H9 (cell line): ENCODE results near the gene MTARC1. TPM values are rescaled to one million over a fixed set of nuclear protein-coding genes. Genes with fewer than 3 reads are reported as not detected.

Source experiments
- DNase-seq: peaks from one replicate; pipeline ENCODE4 v3.0.0-alpha.2; 2017
- H2AFZ ChIP-seq: one replicate; pipeline ENCODE4 v1.6.1; 2013; ENCODE audit warnings: mild to moderate bottlenecking, low read length, control low read depth, moderate library complexity
- H2AK5ac ChIP-seq: 2 replicates; pipeline ENCODE4 v1.6.1; 2013; ENCODE audit warnings: low read length, control low read depth, mixed read lengths; ENCODE audit not compliant: insufficient read length
- H2BK120ac ChIP-seq: one replicate; pipeline ENCODE4 v1.6.1; 2013; ENCODE audit warnings: low read depth, mild to moderate bottlenecking, low read length, control low read depth, inconsistent platforms; ENCODE audit not compliant: poor library complexity, severe bottlenecking
- H2BK12ac ChIP-seq: 2 replicates; pipeline ENCODE4 v1.6.1; 2013; ENCODE audit warnings: low read length, control low read depth, mixed read lengths, low read depth; ENCODE audit not compliant: insufficient read length
- H2BK15ac ChIP-seq: 2 replicates; pipeline ENCODE4 v1.6.1; 2013; ENCODE audit warnings: low read depth, low read length, control low read depth
- H2BK20ac ChIP-seq: one replicate; pipeline ENCODE4 v1.6.1; 2013; ENCODE audit warnings: low read depth, mild to moderate bottlenecking, low read length, control low read depth, inconsistent platforms; ENCODE audit not compliant: poor library complexity, severe bottlenecking
- H2BK5ac ChIP-seq: 2 replicates; pipeline ENCODE4 v1.6.1; 2013; ENCODE audit warnings: low read length, control low read depth, mixed read lengths; ENCODE audit not compliant: insufficient read length
- H3K14ac ChIP-seq: 2 replicates; pipeline ENCODE4 v1.6.1; 2013; ENCODE audit warnings: low read length, control low read depth; ENCODE audit not compliant: insufficient read depth
- H3K18ac ChIP-seq: 2 replicates; pipeline ENCODE4 v1.6.1; 2013; ENCODE audit warnings: low read depth, mild to moderate bottlenecking, mixed read lengths, low read length, control low read depth; ENCODE audit not compliant: insufficient read length
- H3K23ac ChIP-seq: 2 replicates; pipeline ENCODE4 v1.6.1; 2013; ENCODE audit warnings: low read length, control low read depth, mixed read lengths, low read depth; ENCODE audit not compliant: insufficient read length
- H3K23me2 ChIP-seq: 2 replicates; pipeline ENCODE4 v1.6.1; 2013; ENCODE audit warnings: low read depth, mild to moderate bottlenecking, mixed read lengths, low read length, control low read depth; ENCODE audit not compliant: insufficient read length, poor library complexity, severe bottlenecking
- H3K27ac ChIP-seq: 2 replicates; pipeline ENCODE4 v1.5.1; 2013; ENCODE audit warnings: low read length, control low read depth, mixed read lengths, low read depth; ENCODE audit not compliant: insufficient read length
- H3K27me3 ChIP-seq: 2 replicates; pipeline ENCODE4 v1.6.1; 2013; ENCODE audit warnings: low read length, control low read depth, inconsistent platforms; ENCODE audit not compliant: insufficient read depth
- H3K4ac ChIP-seq: 2 replicates; pipeline ENCODE4 v1.6.1; 2013; ENCODE audit warnings: low read depth, mild to moderate bottlenecking, control low read depth, inconsistent platforms, low read length, moderate library complexity
- H3K4me1 ChIP-seq: 2 replicates; pipeline ENCODE4 v1.6.1; 2013; ENCODE audit warnings: low read length, control low read depth, inconsistent platforms; ENCODE audit not compliant: insufficient read depth
- H3K4me2 ChIP-seq: 2 replicates; pipeline ENCODE4 v1.6.1; 2013; ENCODE audit warnings: low read length, control low read depth, mixed read lengths; ENCODE audit not compliant: insufficient read length, insufficient read depth
- H3K56ac ChIP-seq: 2 replicates; pipeline ENCODE4 v1.6.1; 2013; ENCODE audit warnings: low read depth, mild to moderate bottlenecking, mixed read lengths, low read length, control low read depth; ENCODE audit not compliant: insufficient read length
- H3K79me1 ChIP-seq: 2 replicates; pipeline ENCODE4 v1.6.1; 2013; ENCODE audit warnings: low read depth, mild to moderate bottlenecking, moderate library complexity, low read length, control low read depth, inconsistent platforms; ENCODE audit not compliant: insufficient read depth, poor library complexity, severe bottlenecking
- H3K79me2 ChIP-seq: 2 replicates; pipeline ENCODE4 v1.6.1; 2013; ENCODE audit warnings: low read length, control low read depth, inconsistent platforms; ENCODE audit not compliant: insufficient read depth
- H3K9ac ChIP-seq: 2 replicates; pipeline ENCODE4 v1.6.1; 2013; ENCODE audit warnings: low read length, control low read depth, mixed read lengths; ENCODE audit not compliant: insufficient read length; ENCODE audit errors: extremely low read depth
- H3K9me3 ChIP-seq: one replicate; pipeline ENCODE4 v1.6.1; 2013; ENCODE audit warnings: low read depth, low read length, inconsistent platforms; ENCODE audit not compliant: control insufficient read depth
- H3T11ph ChIP-seq: one replicate; pipeline ENCODE4 v1.6.1; 2013; ENCODE audit warnings: mild to moderate bottlenecking, low read length, control low read depth, inconsistent platforms
- H4K20me1 ChIP-seq: one replicate; pipeline ENCODE4 v1.6.1; 2013; ENCODE audit not compliant: control insufficient read depth, insufficient read length, insufficient read depth
- H4K5ac ChIP-seq: 2 replicates; pipeline ENCODE4 v1.6.1; 2013; ENCODE audit warnings: low read depth, mild to moderate bottlenecking, mixed read lengths, low read length, control low read depth; ENCODE audit not compliant: insufficient read length
- H4K8ac ChIP-seq: replicated peaks from 2 replicates; pipeline ENCODE4 v1.6.1; 2013; ENCODE audit warnings: low read length, control low read depth, mixed read lengths, low read depth; ENCODE audit not compliant: insufficient read length
- H4K91ac ChIP-seq: 2 replicates; pipeline ENCODE4 v1.6.1; 2013; ENCODE audit warnings: low read depth, mild to moderate bottlenecking, moderate library complexity, mixed read lengths, low read length, control low read depth; ENCODE audit not compliant: insufficient read length
- H3K27ac Mint-ChIP-seq, 3 experiments: 2 replicates in 2 of 3; 3 replicates in 1 of 3; pipeline ENCODE4 v1.8.0; 2020 to 2021; ENCODE audit warnings: mixed read lengths in 3 of 3, mild to moderate bottlenecking in 1 of 3, moderate library complexity in 1 of 3
- H3K27me3 Mint-ChIP-seq: 2 replicates; pipeline ENCODE4 v1.8.0; 2021; ENCODE audit warnings: low read depth, mild to moderate bottlenecking, moderate library complexity, mixed read lengths
- H3K36me3 Mint-ChIP-seq, 3 experiments: 2 replicates in 2 of 3; 3 replicates in 1 of 3; pipeline ENCODE4 v1.8.0; 2020 to 2021; ENCODE audit warnings: low read depth in 3 of 3, mixed read lengths in 3 of 3; ENCODE audit not compliant: insufficient read depth in 1 of 3
- H3K4me1 Mint-ChIP-seq, 2 experiments: 2 replicates each; pipeline ENCODE4 v1.8.0; 2020; ENCODE audit warnings: mixed read lengths in 2 of 2
- H3K4me3 Mint-ChIP-seq, 2 experiments: 2 replicates in 1 of 2; 3 replicates in 1 of 2; pipeline ENCODE4 v1.8.0; 2020 to 2021; ENCODE audit warnings: mild to moderate bottlenecking in 2 of 2, mixed read lengths in 2 of 2, moderate library complexity in 1 of 2
- H3K9me3 Mint-ChIP-seq, 2 experiments: 2 replicates in 1 of 2; 3 replicates in 1 of 2; pipeline ENCODE4 v1.8.0; 2020; ENCODE audit warnings: mild to moderate bottlenecking in 2 of 2, mixed read lengths in 2 of 2, moderate library complexity in 1 of 2
- CTCF ChIP-seq: fragments of 200-600 bp; sonication (generic); conservative IDR thresholded peaks from 3 replicates; pipeline ENCODE4 v1.8.0; 2021; ENCODE audit warnings: antibody characterized with exemption, mild to moderate bottlenecking
- WGBS: extraction: QIAGEN DNeasy Blood & Tissue Kit; methylation state at CpG from one replicate; pipeline ENCODE4 v1.1.7; 2013; ENCODE audit warnings: missing lambda C conversion rate, low lambda C conversion rate, mixed read lengths; ENCODE audit not compliant: insufficient read length; ENCODE audit errors: extremely low coverage; 5-methylcytosine and 5-hydroxymethylcytosine counted together
- total RNA-seq: library from RNA; stranded (reverse); gene quantifications from 2 replicates; pipeline ENCODE4 v1.2.1, GENCODE V29; 2021

MTARC1 gene
- total RNA-seq, 1 experiment from 2014 or later = 33.7 TPM

- H3K56ac ChIP-seq = no peak overlapping the region
- H3K27me3 ChIP-seq = no peaks in the 10 kb centered on the region
- no peak overlapping the region for H3T11ph ChIP-seq
- no peak overlapping the region for H2BK20ac ChIP-seq
- no peak overlapping the region for H3K23ac ChIP-seq
- no peak for TF ChIP-seq CTCF
- no peak overlapping the region for H3K9ac ChIP-seq
- no peak overlapping the region for H4K8ac ChIP-seq
- no peak overlapping the region for H2BK12ac ChIP-seq
- H4K20me1 ChIP-seq = no peaks in the 10 kb centered on the region
- peaks cover 4 to 11% (median 4%) of the 10 kb centered on the region in 3 experiments; a peak in 5 of 7 replicates for H3K36me3 Mint-ChIP-seq
- H3K4ac ChIP-seq = no peak overlapping the region
- H3K14ac ChIP-seq = no peak overlapping the region
- DNase-seq = no peak
- H3K79me1 ChIP-seq = no peaks in the 10 kb centered on the region
- no peak overlapping the region for H2AFZ ChIP-seq
- H3K79me2 ChIP-seq = no peaks in the 10 kb centered on the region
- H3K27ac Mint-ChIP-seq = peak overlapping the region in 1 of 3 experiments; percentile 1; a peak in 1 of 7 replicates
- no peak overlapping the region for H4K5ac ChIP-seq
- no peak overlapping the region for H2BK5ac ChIP-seq
- H3K18ac ChIP-seq = no peak overlapping the region
- no peak overlapping the region for H2BK15ac ChIP-seq
- WGBS = no CpG with 5 or more reads among the region's 9 CpGs
- no peak overlapping the region for H3K27ac ChIP-seq
- no peak overlapping the region for H2BK120ac ChIP-seq
- no peaks in the 10 kb centered on the region; the same call in 1 of the 2 replicates for H3K4me1 ChIP-seq
- H3K23me2 ChIP-seq = no peaks in the 10 kb centered on the region
- no peaks in the 10 kb centered on the region for H3K9me3 Mint-ChIP-seq
- H4K91ac ChIP-seq = no peak overlapping the region
- H3K4me2 ChIP-seq = no peak overlapping the region
- no peak overlapping the region for H3K4me3 Mint-ChIP-seq
- H2AK5ac ChIP-seq = no peak overlapping the region
- H3K27me3 Mint-ChIP-seq = no peaks in the 10 kb centered on the region; the same call in none of the 2 replicates
- H3K9me3 ChIP-seq = no peaks in the 10 kb centered on the region
- peaks cover 12 to 22% of the 10 kb centered on the region in 2 experiments for H3K4me1 Mint-ChIP-seq
These were observed 37.6 kb downstream of the MTARC1 start for GRCh38 chr1:220824031-220824989.
